Neuronal stem cell (in vitro differentiated cells): Measurements from ENCODE around the gene ZNF302.
"Not testable (repeated sequence)": the region's sequence is repeated elsewhere in the genome, so short reads cannot be mapped to it uniquely, and the experiment has no call there.

Experiments
- DNase-seq: peaks from one replicate; pipeline ENCODE4 v3.0.0-alpha.2; 2013; ENCODE audit warnings: low spot score
- H2AFZ ChIP-seq: one replicate; pipeline ENCODE4 v1.6.1; 2013; ENCODE audit warnings: mild to moderate bottlenecking, low read length, inconsistent platforms
- H2AK5ac ChIP-seq: 2 replicates; pipeline ENCODE4 v1.6.1; 2013; ENCODE audit warnings: low read depth, mild to moderate bottlenecking, inconsistent platforms, low read length, moderate library complexity, mixed read lengths
- H2BK120ac ChIP-seq: 2 replicates; pipeline ENCODE4 v1.6.1; 2013; ENCODE audit warnings: low read depth, mild to moderate bottlenecking, inconsistent platforms, low read length, moderate library complexity, mixed read lengths
- H2BK12ac ChIP-seq: one replicate; pipeline ENCODE4 v1.6.1; 2013; ENCODE audit warnings: low read length, inconsistent platforms
- H2BK15ac ChIP-seq: 2 replicates; pipeline ENCODE4 v1.6.1; 2013; ENCODE audit warnings: mild to moderate bottlenecking, low read length, inconsistent platforms, mixed read lengths
- H2BK5ac ChIP-seq: one replicate; pipeline ENCODE4 v1.6.1; 2013; ENCODE audit warnings: inconsistent platforms, mild to moderate bottlenecking, low read length, moderate library complexity
- H3K14ac ChIP-seq: one replicate; pipeline ENCODE4 v1.6.1; 2013; ENCODE audit warnings: low read length, inconsistent platforms
- H3K18ac ChIP-seq: 2 replicates; pipeline ENCODE4 v1.6.1; 2013; ENCODE audit warnings: low read length, inconsistent platforms
- H3K23ac ChIP-seq: 2 replicates; pipeline ENCODE4 v1.6.1; 2013; ENCODE audit warnings: low read depth, mild to moderate bottlenecking, mixed read lengths, low read length, inconsistent platforms; ENCODE audit not compliant: poor library complexity
- H3K27ac ChIP-seq: replicated peaks from 3 replicates; pipeline ENCODE4 v1.5.1; 2013; ENCODE audit warnings: low read length, inconsistent platforms
- H3K27me3 ChIP-seq, 3 experiments: 2 replicates each; pipeline ENCODE4 v1.6.1; 2013; ENCODE audit warnings: low read length in 3 of 3, mild to moderate bottlenecking in 2 of 3, inconsistent platforms in 1 of 3, low read depth in 1 of 3, mixed read lengths in 1 of 3, moderate library complexity in 1 of 3; ENCODE audit not compliant: control insufficient read depth in 3 of 3, insufficient read depth in 3 of 3
- H3K36me3 ChIP-seq, 2 donors: replicated peaks in 1 of 2; 2 replicates each; pipeline ENCODE4 v1.6.1; 2013; ENCODE audit warnings: low read length in 2 of 2; ENCODE audit not compliant: control insufficient read depth in 2 of 2, insufficient read depth in 2 of 2
- H3K4ac ChIP-seq: 2 replicates; pipeline ENCODE4 v1.6.1; 2013; ENCODE audit warnings: inconsistent platforms, mild to moderate bottlenecking, low read length, moderate library complexity
- H3K4me1 ChIP-seq, 2 donors: 1 replicate in 1 of 2; 2 replicates in 1 of 2; pipeline ENCODE4 v1.6.1; 2013; ENCODE audit warnings: low read length in 2 of 2, low read depth in 1 of 2; ENCODE audit not compliant: control insufficient read depth in 2 of 2, insufficient read depth in 1 of 2
- H3K4me2 ChIP-seq: one replicate; pipeline ENCODE4 v1.6.1; 2013; ENCODE audit warnings: mild to moderate bottlenecking, low read length, inconsistent platforms; ENCODE audit not compliant: insufficient read depth, poor library complexity, severe bottlenecking
- H3K4me3 ChIP-seq, 2 donors: 2 replicates each; pipeline ENCODE4 v1.5.1; 2013; ENCODE audit warnings: low read length in 2 of 2, mild to moderate bottlenecking in 2 of 2, inconsistent platforms in 1 of 2, moderate library complexity in 1 of 2
- H3K79me1 ChIP-seq: one replicate; pipeline ENCODE4 v1.6.1; 2013; ENCODE audit warnings: low read depth, mild to moderate bottlenecking, inconsistent platforms, low read length, moderate library complexity
- H3K9ac ChIP-seq: one replicate; pipeline ENCODE4 v1.6.1; 2013; ENCODE audit warnings: mild to moderate bottlenecking, low read depth, low read length, inconsistent platforms; ENCODE audit not compliant: poor library complexity
- H3K9me3 ChIP-seq, 2 donors: replicated peaks in 1 of 2; 2 replicates each; pipeline versions ENCODE3 to v1.6.1; 2013; ENCODE audit warnings: low read length in 2 of 2, mild to moderate bottlenecking in 2 of 2, inconsistent platforms in 1 of 2, low read depth in 1 of 2, mixed read lengths in 1 of 2, moderate library complexity in 1 of 2; ENCODE audit not compliant: control insufficient read depth in 2 of 2, insufficient read depth in 1 of 2
- H4K8ac ChIP-seq: one replicate; pipeline ENCODE4 v1.6.1; 2013; ENCODE audit warnings: low read depth, mild to moderate bottlenecking, inconsistent platforms, low read length, moderate library complexity
- H4K91ac ChIP-seq: one replicate; pipeline ENCODE4 v1.6.1; 2013; ENCODE audit warnings: low read length, low read depth, mild to moderate bottlenecking, inconsistent platforms; ENCODE audit not compliant: poor library complexity
- WGBS, 2 donors: extraction: QIAGEN DNeasy Blood & Tissue Kit; methylation state at CpG; one replicate each; pipeline ENCODE4 v1.1.7; 2013; ENCODE audit warnings: missing lambda C conversion rate in 2 of 2, mixed read lengths in 1 of 2; ENCODE audit not compliant: insufficient read length in 2 of 2, insufficient replicate concordance in 1 of 2; ENCODE audit errors: extremely low coverage in 2 of 2; 5-methylcytosine and 5-hydroxymethylcytosine counted together

The ZNF302 gene

DNA sequence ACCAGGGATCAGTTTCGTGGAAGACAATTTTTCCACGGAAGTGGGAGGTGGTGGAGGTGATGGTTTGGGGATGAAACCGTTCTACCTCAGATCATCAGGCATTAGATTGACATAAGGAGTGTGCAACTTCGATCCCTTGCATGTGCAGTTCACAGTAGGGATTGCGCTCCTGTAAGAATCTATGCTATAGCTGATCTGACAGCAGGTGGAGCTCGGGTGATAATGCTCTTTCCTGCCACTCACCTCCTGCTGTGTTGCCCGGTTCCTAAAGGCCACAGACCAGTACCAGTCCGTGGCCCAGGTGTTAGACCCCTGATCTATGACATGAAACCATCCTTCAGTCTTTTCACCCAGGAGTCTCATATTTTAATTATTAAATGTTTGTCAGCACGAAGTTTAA is 4.0 kb downstream of the ZNF302 start:
- no peak overlapping the region for H3K4me2 ChIP-seq
- H3K9ac ChIP-seq: no peak overlapping the region
- WGBS, 2 donors: no CpG with 5 or more reads among the region's 9 CpGs
- no peak overlapping the region for H3K4me3 ChIP-seq
- no peak overlapping the region for H2BK15ac ChIP-seq
- no peak overlapping the region for H2AK5ac ChIP-seq
- no peak overlapping the region for H3K23ac ChIP-seq
- no peak overlapping the region for H2AFZ ChIP-seq
- no peak overlapping the region for H2BK120ac ChIP-seq
- no peak overlapping the region for H3K18ac ChIP-seq
- H3K4me1 ChIP-seq: peaks cover 2 to 3% of the 10 kb centered on the region in 2 donors
- no peak overlapping the region for H2BK12ac ChIP-seq
- no peaks in the 10 kb centered on the region for H3K79me1 ChIP-seq
- no peak overlapping the region for H3K14ac ChIP-seq
- H4K8ac ChIP-seq: no peak overlapping the region
- no peak overlapping the region for H3K4ac ChIP-seq
- no peak overlapping the region for H2BK5ac ChIP-seq
- H3K27ac ChIP-seq: no peak overlapping the region
- no peak overlapping the region for H4K91ac ChIP-seq
- peaks cover 12 to 79% of the 10 kb centered on the region in 2 donors for H3K9me3 ChIP-seq
- DNase-seq: no peak
- H3K36me3 ChIP-seq: peaks cover 19 to 67% of the 10 kb centered on the region in 2 donors
- no peaks in the 10 kb centered on the region for H3K27me3 ChIP-seq

DNA sequence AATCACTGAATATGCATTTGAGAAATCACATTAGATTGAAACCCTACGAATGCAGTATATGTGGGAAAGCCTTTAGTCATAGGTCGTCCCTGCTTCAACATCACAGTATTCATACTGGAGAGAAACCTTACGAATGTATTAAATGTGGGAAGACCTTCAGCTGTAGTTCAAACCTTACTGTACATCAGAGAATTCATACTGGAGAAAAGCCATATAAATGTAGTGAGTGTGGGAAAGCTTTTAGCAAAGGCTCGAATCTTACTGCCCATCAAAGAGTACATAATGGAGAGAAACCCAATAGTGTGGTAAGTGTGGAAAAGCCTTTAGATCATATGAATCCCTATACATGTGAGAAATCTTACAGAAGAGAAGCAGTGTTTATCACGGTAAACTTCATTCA is 7.8 kb downstream of the ZNF302 start:
- no CpG with 5 or more reads among the region's 5 CpGs for WGBS, 2 donors
- H3K4me1 ChIP-seq, H2BK12ac ChIP-seq, H2AK5ac ChIP-seq, H3K14ac ChIP-seq, H3K4ac ChIP-seq, H3K18ac ChIP-seq, H3K79me1 ChIP-seq, H3K4me2 ChIP-seq, H4K91ac ChIP-seq, H3K4me3 ChIP-seq, H3K23ac ChIP-seq, H2BK15ac ChIP-seq, H4K8ac ChIP-seq, H3K9ac ChIP-seq, H2BK5ac ChIP-seq, H3K27me3 ChIP-seq, H2BK120ac ChIP-seq, H3K27ac ChIP-seq, DNase-seq, H2AFZ ChIP-seq: not testable (repeated sequence)
- Histone ChIP-seq H3K9me3 (peaks cover 10 to 64% of the 10 kb centered on the region in 2 donors), H3K36me3 (peaks cover 8 to 48% of the 10 kb centered on the region in 2 donors)

DNA sequence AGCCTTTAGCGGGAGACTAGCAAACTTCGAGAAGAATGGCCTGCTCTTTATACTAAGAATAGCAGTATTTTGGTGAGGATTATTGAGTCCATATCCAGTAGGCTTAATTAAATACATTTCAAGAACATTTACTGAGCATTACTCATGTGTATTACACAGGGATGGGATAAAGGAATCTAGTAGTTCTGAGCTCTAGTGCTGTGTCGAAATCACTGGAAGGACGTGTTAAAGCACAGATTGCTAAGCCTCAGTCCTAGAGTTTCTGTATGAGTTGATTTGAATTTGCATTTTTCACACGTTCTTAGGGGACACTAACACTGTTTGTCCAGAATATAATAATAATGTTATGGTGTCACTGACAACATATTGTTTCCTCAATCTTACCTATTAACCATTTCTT is 9.0 kb downstream of the ZNF302 start:
- H3K79me1 ChIP-seq: no peaks in the 10 kb centered on the region
- H3K36me3 ChIP-seq: peaks cover 6 to 36% of the 10 kb centered on the region in 2 donors
- no peak overlapping the region for H4K91ac ChIP-seq
- no peak overlapping the region for H3K9ac ChIP-seq
- H2BK12ac ChIP-seq: no peak overlapping the region
- no peak overlapping the region for H3K23ac ChIP-seq
- H3K14ac ChIP-seq: no peak overlapping the region
- no peak overlapping the region for H2BK15ac ChIP-seq
- H3K4me2 ChIP-seq: no peak overlapping the region
- H2AFZ ChIP-seq: no peak overlapping the region
- no peaks in the 10 kb centered on the region for H3K27me3 ChIP-seq
- no peak overlapping the region for H3K18ac ChIP-seq
- no peak overlapping the region for H2BK120ac ChIP-seq
- H3K4me1 ChIP-seq: no peaks in the 10 kb centered on the region
- H3K9me3 ChIP-seq: peaks cover 9 to 52% of the 10 kb centered on the region in 2 donors
- H3K4ac ChIP-seq: no peak overlapping the region
- H4K8ac ChIP-seq: no peak overlapping the region
- H2AK5ac ChIP-seq: no peak overlapping the region
- no CpG with 5 or more reads among the region's 5 CpGs for WGBS, 2 donors
- no peak overlapping the region for H3K27ac ChIP-seq
- no peak for DNase-seq
- H3K4me3 ChIP-seq: no peak overlapping the region
- no peak overlapping the region for H2BK5ac ChIP-seq

DNA sequence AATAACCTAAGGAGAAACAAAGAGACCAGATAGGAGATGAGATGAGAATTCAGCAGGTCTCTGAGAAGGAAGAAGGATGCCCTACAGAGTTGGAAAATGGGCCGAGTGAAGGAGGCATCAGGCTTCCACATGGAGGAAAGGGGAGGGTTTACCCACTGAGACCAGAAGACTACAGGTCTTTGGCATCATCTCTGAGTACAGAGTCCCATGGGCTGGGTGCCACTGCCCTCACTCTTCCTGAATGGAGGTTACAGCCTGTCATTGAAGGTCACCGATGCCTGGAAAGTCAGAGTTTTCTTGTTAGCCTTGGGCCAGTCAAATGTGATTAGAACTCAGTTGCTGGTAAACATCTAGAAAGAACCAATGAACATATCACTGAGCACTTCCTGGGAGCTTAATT is 9.9 kb downstream of the ZNF302 start:
- Histone ChIP-seq H4K91ac (no peak overlapping the region), H3K4me3 (no peak overlapping the region), H4K8ac (no peak overlapping the region), H3K27me3 (no peaks in the 10 kb centered on the region), H2AK5ac (no peak overlapping the region), H3K14ac (no peak overlapping the region), H3K4me1 (no peaks in the 10 kb centered on the region), H3K27ac (no peak overlapping the region), H2BK120ac (no peak overlapping the region), H3K79me1 (no peaks in the 10 kb centered on the region), H3K36me3 (peaks cover 4 to 27% of the 10 kb centered on the region in 2 donors), H3K23ac (no peak overlapping the region), H3K9me3 (peaks cover 5 to 44% of the 10 kb centered on the region in 2 donors), H3K4ac (no peak overlapping the region), H2BK12ac (no peak overlapping the region), H2BK5ac (no peak overlapping the region), H3K18ac (no peak overlapping the region), H3K9ac (no peak overlapping the region), H2BK15ac (no peak overlapping the region), H2AFZ (no peak overlapping the region), H3K4me2 (no peak overlapping the region)
- WGBS, 2 donors: no CpG with 5 or more reads among the region's 2 CpGs
- no peak for DNase-seq
